MCF 10A (cell line): Measurements from ENCODE around the gene CADPS. TPM values are rescaled to one million over a fixed set of nuclear protein-coding genes. Genes with fewer than 3 reads are reported as not detected.

Experiments
- BruUV-seq: library from RNA; stranded (reverse); fragments of 400-500 nt; replicated peaks from 2 replicates; lab custom pipeline; 2021; lab: Mats Ljungman, UMichigan
- CTCF ChIA-PET: fragments of 300-600 bp; sonication (Branson Sonifier 250); formaldehyde crosslinking; extraction: SDS; loops from one replicate; lab custom pipeline; 2021; ENCODE audit warnings: antibody characterized with exemption, inconsistent platforms; lab: Yijun Ruan, JAX
- POLR2A ChIA-PET: fragments of 300-600, 350-650 bp; sonication (Branson Sonifier 250); formaldehyde crosslinking; extraction: SDS; loops from one replicate; lab custom pipeline; 2020; ENCODE audit warnings: antibody characterized with exemption, inconsistent platforms; lab: Yijun Ruan, JAX
- DNase-seq: peaks from one replicate; pipeline ENCODE4 v3.0.0-alpha.2; 2018; ENCODE audit not compliant: unreplicated experiment
- H3K27ac Mint-ChIP-seq: one replicate; pipeline ENCODE4 v1.8.0; 2022; ENCODE audit warnings: mild to moderate bottlenecking, low read depth, mixed read lengths; ENCODE audit not compliant: unreplicated experiment
- H3K27me3 Mint-ChIP-seq: one replicate; pipeline ENCODE4 v1.8.0; 2022; ENCODE audit warnings: mixed read lengths; ENCODE audit not compliant: insufficient read depth, unreplicated experiment
- H3K36me3 Mint-ChIP-seq: one replicate; pipeline ENCODE4 v1.8.0; 2022; ENCODE audit warnings: mild to moderate bottlenecking, moderate library complexity, mixed read lengths; ENCODE audit not compliant: insufficient read depth, unreplicated experiment
- H3K4me1 Mint-ChIP-seq: one replicate; pipeline ENCODE4 v1.8.0; 2022; ENCODE audit warnings: mixed read lengths; ENCODE audit not compliant: insufficient read depth, unreplicated experiment
- H3K4me3 Mint-ChIP-seq: one replicate; pipeline ENCODE4 v1.8.0; 2022; ENCODE audit warnings: mild to moderate bottlenecking, moderate library complexity, mixed read lengths; ENCODE audit not compliant: unreplicated experiment
- H3K9me3 Mint-ChIP-seq: one replicate; pipeline ENCODE4 v1.8.0; 2022; ENCODE audit warnings: mixed read lengths; ENCODE audit not compliant: unreplicated experiment
- intact Hi-C: fragments of 100-400 bp; cut with micrococcal nuclease; formaldehyde crosslinking; loops from 2 replicates; pipeline ENCODE4 v1.14.1; 2022
- total RNA-seq: library from RNA; stranded (reverse); gene quantifications from 2 replicates; pipeline ENCODE4 v1.2.3, GENCODE V29; 2022
- TF ChIP-seq, protein P1 (sequence below): fragments of 200-600 bp; IDR thresholded peaks from one replicate; pipeline ENCODE4 v1.8.0; 2022; ENCODE audit warnings: antibody characterized with exemption, mild to moderate bottlenecking; ENCODE audit not compliant: unreplicated experiment

Gene CADPS
- total RNA-seq, 1 experiment from 2014 or later, result not detected

DNA sequence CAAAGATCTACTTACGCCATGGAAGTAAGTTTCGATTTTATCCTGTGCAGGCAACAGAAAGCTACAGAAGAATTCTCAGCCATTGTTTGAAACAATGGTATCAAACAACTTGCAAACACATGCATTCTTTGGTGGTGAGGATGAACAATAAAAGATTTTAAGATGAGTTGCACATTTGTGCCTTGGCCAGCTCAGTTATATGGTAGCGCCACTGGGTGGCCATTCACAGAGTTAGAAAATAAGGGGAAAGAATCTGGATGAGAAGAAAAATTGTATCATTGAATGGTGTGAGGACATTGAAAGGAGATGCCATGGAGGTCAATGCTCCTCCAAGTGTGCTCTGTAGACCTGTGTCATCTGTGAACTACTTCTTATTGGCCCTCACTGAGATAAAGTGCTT lies 11.6 kb downstream of the CADPS start:
- no peak for DNase-seq
- ChIA-PET POLR2A (interaction anchor here (0.9 kb wide), 1 partner anchor 339 kb away, joined by 3 read pairs; no protein-coding TSS in a partner anchor), CTCF (interaction anchor here (0.6 to 1.0 kb wide), 2 partner anchors 149 to 929 kb away, joined by 3 read pairs; no protein-coding TSS in a partner anchor)
- H3K4me3 Mint-ChIP-seq, result no peak overlapping the region
- no peaks in the 10 kb centered on the region for H3K36me3 Mint-ChIP-seq
- H3K4me1 Mint-ChIP-seq, result no peaks in the 10 kb centered on the region
- H3K27ac Mint-ChIP-seq, result no peak overlapping the region
- no TSS peak for BruUV-seq
- no peaks in the 10 kb centered on the region for H3K9me3 Mint-ChIP-seq
- intact Hi-C loops, result no loop called here
- TF ChIP-seq, protein P1, sequence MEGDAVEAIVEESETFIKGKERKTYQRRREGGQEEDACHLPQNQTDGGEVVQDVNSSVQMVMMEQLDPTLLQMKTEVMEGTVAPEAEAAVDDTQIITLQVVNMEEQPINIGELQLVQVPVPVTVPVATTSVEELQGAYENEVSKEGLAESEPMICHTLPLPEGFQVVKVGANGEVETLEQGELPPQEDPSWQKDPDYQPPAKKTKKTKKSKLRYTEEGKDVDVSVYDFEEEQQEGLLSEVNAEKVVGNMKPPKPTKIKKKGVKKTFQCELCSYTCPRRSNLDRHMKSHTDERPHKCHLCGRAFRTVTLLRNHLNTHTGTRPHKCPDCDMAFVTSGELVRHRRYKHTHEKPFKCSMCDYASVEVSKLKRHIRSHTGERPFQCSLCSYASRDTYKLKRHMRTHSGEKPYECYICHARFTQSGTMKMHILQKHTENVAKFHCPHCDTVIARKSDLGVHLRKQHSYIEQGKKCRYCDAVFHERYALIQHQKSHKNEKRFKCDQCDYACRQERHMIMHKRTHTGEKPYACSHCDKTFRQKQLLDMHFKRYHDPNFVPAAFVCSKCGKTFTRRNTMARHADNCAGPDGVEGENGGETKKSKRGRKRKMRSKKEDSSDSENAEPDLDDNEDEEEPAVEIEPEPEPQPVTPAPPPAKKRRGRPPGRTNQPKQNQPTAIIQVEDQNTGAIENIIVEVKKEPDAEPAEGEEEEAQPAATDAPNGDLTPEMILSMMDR, result no peak
- H3K27me3 Mint-ChIP-seq, result peaks cover 33% of the 10 kb centered on the region

DNA sequence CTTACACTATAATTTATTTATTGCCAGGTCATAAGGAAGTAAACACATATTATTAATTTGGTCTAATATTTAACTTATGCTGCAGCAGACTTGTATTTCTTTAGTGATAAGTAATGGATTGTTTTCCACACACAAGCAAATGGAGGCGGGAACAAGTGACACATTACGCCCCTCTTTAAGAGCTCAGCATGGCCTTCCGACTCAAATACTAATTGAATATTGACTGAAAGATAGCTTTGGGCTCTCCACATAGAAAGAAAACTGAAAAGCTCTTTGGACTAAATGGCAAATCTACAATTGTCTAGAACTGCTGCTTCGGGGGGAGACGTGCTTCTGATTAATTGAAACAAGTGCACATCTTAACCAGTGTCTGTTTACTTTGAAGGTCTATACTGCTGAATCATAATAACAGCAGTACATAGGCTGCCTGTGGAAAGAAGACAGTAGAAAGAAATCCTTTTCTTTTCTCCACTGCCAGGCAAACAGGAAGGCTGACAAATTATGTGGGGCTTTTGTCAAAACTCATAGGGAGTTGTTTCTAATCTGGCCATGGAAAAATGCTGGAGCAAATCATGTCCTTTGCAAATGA lies 15.9 kb downstream of the CADPS start:
- no TSS peak for BruUV-seq
- Mint-ChIP-seq H3K27ac (no peak overlapping the region), H3K4me1 (no peaks in the 10 kb centered on the region), H3K9me3 (no peaks in the 10 kb centered on the region), H3K27me3 (peaks cover 28% of the 10 kb centered on the region), H3K4me3 (no peak overlapping the region), H3K36me3 (no peaks in the 10 kb centered on the region)
- no peak for DNase-seq
- intact Hi-C loops, result no loop called here
- ChIA-PET POLR2A (no interaction called here), CTCF (no interaction called here)
- TF ChIP-seq, protein P1, result no peak

- no peaks in the 10 kb centered on the region for H3K36me3 Mint-ChIP-seq
- no peak overlapping the region for H3K4me3 Mint-ChIP-seq
- DNase-seq, result no peak
- intact Hi-C loops, result no loop called here
- no TSS peak for BruUV-seq
- POLR2A ChIA-PET, result no interaction called here
- no peak overlapping the region for H3K27ac Mint-ChIP-seq
- CTCF ChIA-PET, result no interaction called here
- H3K27me3 Mint-ChIP-seq, result peaks cover 14% of the 10 kb centered on the region
- H3K4me1 Mint-ChIP-seq, result no peaks in the 10 kb centered on the region
- H3K9me3 Mint-ChIP-seq, result no peaks in the 10 kb centered on the region
- TF ChIP-seq, protein P1, result no peak
Measured at GRCh38 chr3:62845996-62846395, 29.2 kb downstream of the CADPS start.

- Mint-ChIP-seq H3K4me1 (no peaks in the 10 kb centered on the region), H3K4me3 (no peak overlapping the region)
- intact Hi-C loops, result no loop called here
Measured at GRCh38 chr3:62843508-62843907, 31.7 kb downstream of the CADPS start.

More at GRCh38 chr3:62843508-62843907, 31.7 kb downstream of the CADPS start:
- Mint-ChIP-seq H3K27me3 (peaks cover 32% of the 10 kb centered on the region), H3K9me3 (no peaks in the 10 kb centered on the region), H3K36me3 (no peaks in the 10 kb centered on the region), H3K27ac (no peak overlapping the region)
- no peak for DNase-seq
- BruUV-seq, result no TSS peak
- POLR2A ChIA-PET, result no interaction called here
- TF ChIP-seq, protein P1, result no peak
- CTCF ChIA-PET, result interaction anchor here (1.0 to 2.1 kb wide), 2 partner anchors 178 to 388 kb away, joined by 3 to 6 read pairs; no protein-coding TSS in a partner anchor
